HL-60 (cell line): ENCODE data around the gene MED15.

Source experiments
- DNase-seq, 2 experiments: peaks; one replicate each; pipeline ENCODE4 v3.0.0-alpha.2; 2010 to 2020; ENCODE audit warnings: low read depth in 1 of 2, low spot score in 1 of 2
- H3K27ac ChIP-seq: fragments of 250-450 bp; sonication (Bioruptor Pico); replicated peaks from 2 replicates; pipeline ENCODE4 v1.5.1; 2020; ENCODE audit warnings: mild to moderate bottlenecking, moderate library complexity
- H3K27me3 ChIP-seq: fragments of 250-450 bp; sonication (Bioruptor Pico); 2 replicates; pipeline ENCODE4 v1.5.1; 2021; ENCODE audit warnings: mild to moderate bottlenecking, moderate library complexity; ENCODE audit not compliant: insufficient read depth, poor library complexity, severe bottlenecking
- H3K4me3 ChIP-seq: replicated peaks from 2 replicates; pipeline ENCODE4 v1.5.1; 2011; ENCODE audit warnings: mild to moderate bottlenecking, control low read depth, low read length; ENCODE audit not compliant: insufficient read depth
- CTCF ChIP-seq: IDR thresholded peaks from one replicate; pipeline ENCODE4 v1.5.1; 2011; ENCODE audit warnings: low read length, control low read depth, inconsistent platforms; ENCODE audit not compliant: insufficient read depth
- GABPA ChIP-seq: IDR thresholded peaks from 2 replicates; pipeline ENCODE4 v1.6.1; 2012; ENCODE audit warnings: low read depth
- POLR2AphosphoS5 ChIP-seq: IDR thresholded peaks from 2 replicates; pipeline ENCODE4 v1.6.1; 2012; ENCODE audit warnings: low read depth
- SPI1 ChIP-seq: IDR thresholded peaks from 2 replicates; pipeline ENCODE4 v1.6.1; 2012; ENCODE audit warnings: low read depth, mild to moderate bottlenecking, borderline replicate concordance
- TF ChIP-seq, protein P1 (sequence below): IDR thresholded peaks from 2 replicates; pipeline ENCODE4 v1.6.1; 2012; ENCODE audit warnings: low read depth; ENCODE audit not compliant: insufficient replicate concordance

MED15 gene

DNA sequence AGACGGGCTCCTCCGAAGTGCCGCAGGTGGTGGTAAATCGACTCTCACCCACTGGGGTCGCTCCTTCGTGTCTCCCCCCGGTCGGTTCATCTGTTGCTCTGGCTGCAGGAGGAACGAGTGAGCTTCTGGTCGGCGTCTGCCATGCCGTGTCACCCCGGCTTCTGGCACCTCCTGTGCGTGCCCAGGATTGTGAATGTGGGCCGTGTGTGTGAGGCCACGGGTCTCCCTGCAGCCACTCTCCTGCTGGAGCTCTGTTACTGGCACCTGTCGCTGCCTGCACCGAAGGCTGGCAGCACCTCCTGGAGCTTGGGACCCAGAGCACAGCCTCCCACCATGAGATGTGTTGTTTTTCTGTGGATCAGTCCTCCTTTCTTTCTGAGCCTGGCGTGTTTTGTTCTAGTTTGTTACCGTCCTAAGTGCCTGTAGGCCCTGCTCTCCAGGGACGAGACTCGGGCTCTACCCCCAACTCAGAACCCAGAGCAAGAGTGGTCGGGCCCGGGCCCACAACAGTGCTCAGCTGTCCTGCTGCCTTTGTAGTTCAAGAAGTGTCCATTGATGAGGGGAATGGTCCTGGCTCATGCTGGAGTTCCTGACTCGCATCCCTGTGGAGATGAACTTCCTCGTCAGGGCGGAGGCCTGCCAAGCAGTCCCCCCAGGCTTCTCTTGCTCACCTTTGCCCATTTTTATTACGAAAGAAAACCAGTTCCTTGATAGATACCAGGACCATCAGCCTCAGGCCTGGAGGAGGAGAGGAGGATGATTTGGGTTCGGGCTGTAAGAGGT, 66.6 kb downstream of the MED15 start:
- Histone ChIP-seq H3K27ac (no peak overlapping the region), H3K27me3 (no peaks in the 10 kb centered on the region), H3K4me3 (no peak overlapping the region)
- TF ChIP-seq, protein P1, sequence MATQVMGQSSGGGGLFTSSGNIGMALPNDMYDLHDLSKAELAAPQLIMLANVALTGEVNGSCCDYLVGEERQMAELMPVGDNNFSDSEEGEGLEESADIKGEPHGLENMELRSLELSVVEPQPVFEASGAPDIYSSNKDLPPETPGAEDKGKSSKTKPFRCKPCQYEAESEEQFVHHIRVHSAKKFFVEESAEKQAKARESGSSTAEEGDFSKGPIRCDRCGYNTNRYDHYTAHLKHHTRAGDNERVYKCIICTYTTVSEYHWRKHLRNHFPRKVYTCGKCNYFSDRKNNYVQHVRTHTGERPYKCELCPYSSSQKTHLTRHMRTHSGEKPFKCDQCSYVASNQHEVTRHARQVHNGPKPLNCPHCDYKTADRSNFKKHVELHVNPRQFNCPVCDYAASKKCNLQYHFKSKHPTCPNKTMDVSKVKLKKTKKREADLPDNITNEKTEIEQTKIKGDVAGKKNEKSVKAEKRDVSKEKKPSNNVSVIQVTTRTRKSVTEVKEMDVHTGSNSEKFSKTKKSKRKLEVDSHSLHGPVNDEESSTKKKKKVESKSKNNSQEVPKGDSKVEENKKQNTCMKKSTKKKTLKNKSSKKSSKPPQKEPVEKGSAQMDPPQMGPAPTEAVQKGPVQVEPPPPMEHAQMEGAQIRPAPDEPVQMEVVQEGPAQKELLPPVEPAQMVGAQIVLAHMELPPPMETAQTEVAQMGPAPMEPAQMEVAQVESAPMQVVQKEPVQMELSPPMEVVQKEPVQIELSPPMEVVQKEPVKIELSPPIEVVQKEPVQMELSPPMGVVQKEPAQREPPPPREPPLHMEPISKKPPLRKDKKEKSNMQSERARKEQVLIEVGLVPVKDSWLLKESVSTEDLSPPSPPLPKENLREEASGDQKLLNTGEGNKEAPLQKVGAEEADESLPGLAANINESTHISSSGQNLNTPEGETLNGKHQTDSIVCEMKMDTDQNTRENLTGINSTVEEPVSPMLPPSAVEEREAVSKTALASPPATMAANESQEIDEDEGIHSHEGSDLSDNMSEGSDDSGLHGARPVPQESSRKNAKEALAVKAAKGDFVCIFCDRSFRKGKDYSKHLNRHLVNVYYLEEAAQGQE, result no peak
- TF ChIP-seq GABPA (no peak), CTCF (no peak), SPI1 (no peak), POLR2AphosphoS5 (no peak)
- no peak for DNase-seq

DNA sequence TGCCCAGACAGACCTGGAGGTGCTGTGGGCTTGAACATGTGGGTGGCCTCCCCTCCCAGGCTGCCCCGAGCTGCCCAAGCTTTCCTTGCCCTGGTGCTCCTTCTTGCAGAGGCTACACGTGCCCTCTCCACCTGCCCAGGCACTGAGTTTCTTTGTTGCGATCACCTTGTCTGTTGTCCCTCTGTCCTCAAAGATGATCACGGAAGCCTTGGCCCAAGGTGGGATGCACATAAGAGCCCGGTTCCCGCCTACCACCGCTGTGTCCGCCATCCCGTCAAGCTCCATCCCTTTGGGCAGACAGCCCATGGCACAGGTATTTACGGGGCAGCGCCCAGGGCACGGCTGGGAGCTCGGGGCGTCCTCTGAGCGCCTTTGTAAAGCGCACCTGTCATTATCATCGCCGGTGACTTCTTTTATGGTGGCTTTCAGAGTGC, 67.5 kb downstream of the MED15 start:
- DNase-seq, result no peak
- Histone ChIP-seq H3K4me3 (no peak overlapping the region), H3K27ac (no peak overlapping the region), H3K27me3 (no peaks in the 10 kb centered on the region)
- TF ChIP-seq GABPA (no peak), SPI1 (no peak), CTCF (no peak), POLR2AphosphoS5 (no peak)
- TF ChIP-seq, protein P1, result no peak

DNA sequence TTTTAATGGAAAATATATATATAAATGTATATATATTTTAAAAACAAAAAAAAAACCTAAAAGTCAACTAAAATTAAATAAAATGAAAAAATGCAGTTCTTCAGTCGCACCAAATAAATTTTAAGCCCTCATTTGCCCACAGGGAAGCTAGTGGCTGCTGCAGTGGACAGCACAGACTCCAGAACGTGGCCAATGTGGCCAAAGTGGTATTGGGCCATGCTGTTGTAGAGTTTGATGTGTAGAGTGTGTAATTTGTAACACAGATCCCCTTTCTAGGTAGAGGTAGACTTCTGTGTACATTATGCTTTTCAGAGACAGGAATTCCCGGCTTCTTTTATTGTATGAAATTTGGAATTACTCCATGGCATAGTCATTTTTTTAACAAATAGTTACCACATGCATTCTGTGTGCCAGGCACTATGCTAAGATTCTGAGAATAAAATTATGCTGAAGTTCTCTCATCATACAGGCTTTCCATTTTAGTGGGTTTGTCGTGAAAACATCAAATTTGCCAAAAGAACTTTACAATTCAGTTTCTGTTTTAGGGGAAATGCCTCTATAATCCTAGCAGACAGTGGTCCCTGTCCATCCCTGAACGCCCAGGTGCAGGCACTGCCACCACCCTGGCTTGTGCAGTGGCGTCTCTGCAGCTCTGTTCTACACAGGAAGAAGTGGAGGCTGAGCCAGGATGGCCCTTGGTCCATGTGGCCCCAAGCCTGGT, 68.5 kb downstream of the MED15 start:
- no peak for DNase-seq
- 0 out of 2 replicates have a peak overlapping the region, but pooled peaks have one; percentile 47 for H3K27ac ChIP-seq
- no peak overlapping the region for H3K4me3 ChIP-seq
- TF ChIP-seq, protein P1, result no peak
- no peak for TF ChIP-seq SPI1
- TF ChIP-seq POLR2AphosphoS5, result no peak
- no peak for TF ChIP-seq CTCF
- no peak for TF ChIP-seq GABPA
- H3K27me3 ChIP-seq, result no peaks in the 10 kb centered on the region
